T-helper 2 cell treated with Interferon-gamma antibody and Interleukin-4, amounts not matched to agents 5 μg/mL and 100 μg/mL, for 36 hours (primary cell): Measurements from ENCODE around the gene SAPCD2.
A peak's percentile ranks its signal among the peaks of the same experiment; 100 is the strongest.
"Not testable (repeated sequence)": the region's sequence is repeated elsewhere in the genome, so short reads cannot be mapped to it uniquely, and the experiment has no call there.

Experiments used
- DNase-seq: peaks from one replicate; pipeline ENCODE4 v3.0.0; 2021; ENCODE audit warnings: low spot score
- H3K27ac Mint-ChIP-seq: one replicate; pipeline ENCODE4 v1.8.0; 2021; ENCODE audit warnings: mild to moderate bottlenecking, mixed read lengths
- H3K27me3 Mint-ChIP-seq: one replicate; pipeline ENCODE4 v1.8.0; 2021; ENCODE audit warnings: low read depth, mixed read lengths
- H3K36me3 Mint-ChIP-seq: one replicate; pipeline ENCODE4 v1.8.0; 2021; ENCODE audit warnings: low read depth, mixed read lengths
- H3K4me1 Mint-ChIP-seq: one replicate; pipeline ENCODE4 v1.8.0; 2021; ENCODE audit warnings: low read depth, mixed read lengths
- H3K4me3 Mint-ChIP-seq: one replicate; pipeline ENCODE4 v1.8.0; 2022; ENCODE audit warnings: mild to moderate bottlenecking, moderate library complexity, mixed read lengths
- H3K9me3 Mint-ChIP-seq: one replicate; pipeline ENCODE4 v1.8.0; 2021; ENCODE audit warnings: mixed read lengths

SAPCD2 gene

GRCh38 chr9:137070201-137070905 is at the start of gene SAPCD2:
Gene SAPCD2 (minus strand): TSS chr9:137070557. CDS start chr9:137070460, 97 bp downstream.
- H3K36me3 Mint-ChIP-seq = peaks cover 1% of the 10 kb centered on the region
- no peaks in the 10 kb centered on the region for H3K9me3 Mint-ChIP-seq
- peaks cover 25% of the 10 kb centered on the region for H3K4me1 Mint-ChIP-seq
- peak within 1 kb of the TSS; percentile 90 for H3K27ac Mint-ChIP-seq
- peak; percentile 88 for DNase-seq
- no peaks in the 10 kb centered on the region for H3K27me3 Mint-ChIP-seq
- peak within 1 kb of the TSS; percentile 92 for H3K4me3 Mint-ChIP-seq

- peaks cover 11% of the 10 kb centered on the region for H3K4me1 Mint-ChIP-seq
- H3K4me3 Mint-ChIP-seq, H3K9me3 Mint-ChIP-seq: not testable (repeated sequence)
Observed at GRCh38 chr9:137118092-137118603, 47.8 kb upstream of the SAPCD2 start.

GRCh38 chr9:137117269-137117731 is 46.9 kb upstream of the SAPCD2 start:
- Mint-ChIP-seq H3K4me3 (no peak overlapping the region), H3K27me3 (no peaks in the 10 kb centered on the region), H3K36me3 (peaks cover 3% of the 10 kb centered on the region), H3K27ac (no peak overlapping the region), H3K4me1 (peaks cover 6% of the 10 kb centered on the region), H3K9me3 (no peaks in the 10 kb centered on the region)
- no peak for DNase-seq

More at GRCh38 chr9:137118092-137118603, 47.8 kb upstream of the SAPCD2 start:
- H3K36me3 Mint-ChIP-seq, DNase-seq, H3K27ac Mint-ChIP-seq, H3K27me3 Mint-ChIP-seq: not testable (repeated sequence)

GRCh38 chr9:137116728-137117127 is 46.4 kb upstream of the SAPCD2 start:
- DNase-seq = no peak
- no peak overlapping the region for H3K27ac Mint-ChIP-seq
- H3K36me3 Mint-ChIP-seq = peaks cover 3% of the 10 kb centered on the region
- no peaks in the 10 kb centered on the region for H3K27me3 Mint-ChIP-seq
- H3K9me3 Mint-ChIP-seq = no peaks in the 10 kb centered on the region
- no peak overlapping the region for H3K4me3 Mint-ChIP-seq
- peaks cover 3% of the 10 kb centered on the region for H3K4me1 Mint-ChIP-seq

GRCh38 chr9:137116027-137116507 is 45.7 kb upstream of the SAPCD2 start:
- peaks cover 3% of the 10 kb centered on the region for H3K36me3 Mint-ChIP-seq
- H3K27me3 Mint-ChIP-seq = no peaks in the 10 kb centered on the region
- no peak overlapping the region for H3K27ac Mint-ChIP-seq
- H3K4me3 Mint-ChIP-seq = no peak overlapping the region
- no peak for DNase-seq
- H3K4me1 Mint-ChIP-seq = peaks cover 3% of the 10 kb centered on the region
- H3K9me3 Mint-ChIP-seq = no peaks in the 10 kb centered on the region

- H3K4me3 Mint-ChIP-seq = peak overlapping the region; percentile 43
- H3K4me1 Mint-ChIP-seq = peaks cover 3% of the 10 kb centered on the region
- peaks cover 6% of the 10 kb centered on the region for H3K36me3 Mint-ChIP-seq
- H3K27ac Mint-ChIP-seq = no peak overlapping the region
- DNase-seq = no peak
- H3K27me3 Mint-ChIP-seq = no peaks in the 10 kb centered on the region
- H3K9me3 Mint-ChIP-seq = no peaks in the 10 kb centered on the region
Observed at GRCh38 chr9:137115394-137116026, 45.2 kb upstream of the SAPCD2 start.

- H3K9me3 Mint-ChIP-seq = no peaks in the 10 kb centered on the region
- peaks cover 6% of the 10 kb centered on the region for H3K36me3 Mint-ChIP-seq
- peaks cover 3% of the 10 kb centered on the region for H3K4me1 Mint-ChIP-seq
- peak within 1 kb of the TSS; percentile 73 for H3K27ac Mint-ChIP-seq
- DNase-seq = peak; percentile 78
- H3K4me3 Mint-ChIP-seq = peak within 1 kb of the TSS; percentile 73
- no peaks in the 10 kb centered on the region for H3K27me3 Mint-ChIP-seq
Observed at GRCh38 chr9:137114613-137115393, 44.4 kb upstream of the SAPCD2 start, which contains the start of gene DPP7. Gene DPP7 (minus strand): TSS chr9:137114733. CDS start chr9:137114713, 20 bp downstream.

GRCh38 chr9:137114220-137114612 is 43.9 kb upstream of the SAPCD2 start:
- Mint-ChIP-seq H3K27ac (peak overlapping the region; percentile 49), H3K4me3 (peak overlapping the region; percentile 54), H3K4me1 (peaks cover 3% of the 10 kb centered on the region), H3K27me3 (no peaks in the 10 kb centered on the region), H3K9me3 (no peaks in the 10 kb centered on the region), H3K36me3 (peaks cover 6% of the 10 kb centered on the region)
- DNase-seq = no peak

GRCh38 chr9:137113385-137114159 is 43.2 kb upstream of the SAPCD2 start:
- H3K9me3 Mint-ChIP-seq = no peaks in the 10 kb centered on the region
- H3K4me3 Mint-ChIP-seq = peak overlapping the region; percentile 73
- no peaks in the 10 kb centered on the region for H3K27me3 Mint-ChIP-seq
- H3K36me3 Mint-ChIP-seq = peaks cover 8% of the 10 kb centered on the region
- no peak for DNase-seq
- peak overlapping the region; percentile 73 for H3K27ac Mint-ChIP-seq
- no peaks in the 10 kb centered on the region for H3K4me1 Mint-ChIP-seq

GRCh38 chr9:137112564-137113384 is 42.4 kb upstream of the SAPCD2 start:
- peak overlapping the region; percentile 68 for H3K27ac Mint-ChIP-seq
- H3K36me3 Mint-ChIP-seq = peaks cover 10% of the 10 kb centered on the region
- no peaks in the 10 kb centered on the region for H3K27me3 Mint-ChIP-seq
- H3K9me3 Mint-ChIP-seq = no peaks in the 10 kb centered on the region
- no peak for DNase-seq
- H3K4me3 Mint-ChIP-seq = peak overlapping the region; percentile 73
- no peaks in the 10 kb centered on the region for H3K4me1 Mint-ChIP-seq

GRCh38 chr9:137111788-137112563 is 41.6 kb upstream of the SAPCD2 start:
- Mint-ChIP-seq H3K4me3 (no peak overlapping the region), H3K9me3 (no peaks in the 10 kb centered on the region), H3K36me3 (peaks cover 10% of the 10 kb centered on the region), H3K27me3 (no peaks in the 10 kb centered on the region), H3K27ac (no peak overlapping the region), H3K4me1 (no peaks in the 10 kb centered on the region)
- no peak for DNase-seq
